GM19099 (cell line): ENCODE results near the gene RND2.

Source experiments
- POLR2A ChIP-seq: IDR thresholded peaks from 3 replicates; pipeline ENCODE4 v1.6.1; 2011; ENCODE audit warnings: low read depth; ENCODE audit not compliant: insufficient read length; ENCODE audit errors: extremely low read depth

Gene RND2

GRCh38 chr17:43033948-43034881, 9.2 kb downstream of the RND2 start:
- no peak for TF ChIP-seq POLR2A

- TF ChIP-seq POLR2A, result no peak
These were observed 9.9 kb downstream of the RND2 start for GRCh38 chr17:43034894-43035293.

GRCh38 chr17:43039646-43040045, 14.6 kb downstream of the RND2 start:
- TF ChIP-seq POLR2A, result no peak

DNA sequence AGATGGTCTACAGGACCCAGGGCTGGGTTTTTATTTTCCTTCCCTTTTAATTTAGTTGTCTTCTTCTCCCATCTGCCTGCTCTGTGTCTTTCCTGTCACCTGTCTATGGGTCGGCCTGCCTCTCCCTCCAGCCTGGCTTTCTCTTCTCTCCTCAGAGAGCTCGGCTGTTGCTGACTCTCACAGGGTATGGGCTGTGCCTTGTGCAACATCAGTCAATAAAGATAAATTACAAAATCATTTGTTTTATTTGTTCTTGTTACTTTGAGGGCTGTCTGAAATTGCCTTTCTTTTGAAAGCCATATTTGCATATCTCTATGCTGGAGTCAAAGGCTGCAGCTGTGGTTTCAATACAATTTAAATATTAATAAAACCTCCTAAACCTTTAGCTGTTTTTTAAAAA, 15.6 kb downstream of the RND2 start:
- TF ChIP-seq POLR2A, result no peak

DNA sequence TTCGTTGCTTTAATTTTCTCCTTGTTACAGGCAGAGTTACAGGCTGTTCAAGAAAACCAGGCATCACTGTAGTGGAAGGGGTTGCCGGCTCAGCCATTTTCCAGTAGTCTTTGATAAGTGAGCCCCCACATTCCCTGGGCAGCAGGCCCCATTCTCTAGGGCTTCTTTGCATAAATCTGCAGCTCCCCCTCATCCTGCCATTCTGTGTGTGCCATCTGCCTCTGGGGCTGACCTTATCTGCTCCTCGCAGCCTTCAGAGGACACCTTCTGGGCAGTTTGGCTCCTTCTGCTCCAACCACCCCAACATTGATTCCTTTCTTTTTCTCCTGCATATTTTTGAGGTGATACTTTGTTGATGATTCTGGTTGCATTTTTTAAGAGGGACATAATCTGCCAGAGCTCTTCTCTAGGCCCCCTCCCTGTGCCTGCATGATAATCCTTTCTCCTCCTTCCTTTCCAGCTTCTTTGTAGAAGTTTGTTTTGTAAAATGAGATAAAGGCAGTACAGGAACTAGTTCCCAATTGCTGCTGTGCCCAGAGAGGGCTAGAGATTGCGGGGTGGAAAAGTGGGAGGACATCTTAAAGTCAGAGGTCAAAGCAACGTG, 17.1 kb downstream of the RND2 start:
- no peak for TF ChIP-seq POLR2A

- no peak for TF ChIP-seq POLR2A
These were observed 18.3 kb downstream of the RND2 start for GRCh38 chr17:43043307-43043706.

DNA sequence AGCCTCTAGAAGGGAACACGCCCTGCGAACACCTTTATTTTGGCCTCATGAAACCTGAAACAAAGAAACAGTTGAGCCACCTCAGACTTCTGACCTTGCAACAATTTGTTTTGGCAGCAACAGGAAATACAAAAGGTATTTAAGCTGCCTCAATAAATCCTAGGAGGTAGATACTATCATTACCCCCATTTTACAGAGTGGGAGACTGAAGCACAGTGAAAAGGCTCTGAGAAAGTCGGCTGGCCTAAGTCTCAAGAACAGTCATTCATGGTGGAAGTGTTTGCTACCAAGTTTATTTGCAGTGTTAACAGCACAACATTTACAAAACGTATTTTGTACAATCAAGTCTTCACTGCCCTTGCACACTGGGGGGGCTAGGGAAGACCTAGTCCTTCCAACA, 19.0 kb downstream of the RND2 start:
- TF ChIP-seq POLR2A, result no peak

DNA sequence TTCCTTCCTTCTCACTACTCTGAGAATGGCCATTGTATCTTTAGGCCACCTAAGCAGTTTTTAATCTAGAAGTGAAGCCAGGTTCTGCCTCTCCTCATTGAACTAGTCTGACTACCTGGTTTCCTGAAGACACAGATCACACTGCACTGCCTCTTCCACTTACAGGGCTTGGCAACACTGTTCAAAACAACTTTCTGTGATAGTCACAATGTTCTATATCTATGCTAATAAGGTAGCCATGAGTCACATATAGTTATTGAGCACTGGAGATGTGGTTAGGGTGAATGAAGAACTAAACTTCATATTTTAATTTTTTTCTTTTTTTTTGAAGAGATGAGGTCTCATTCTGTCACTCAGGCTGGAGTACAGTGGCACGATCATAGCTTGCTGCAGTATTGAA, 26.9 kb downstream of the RND2 start:
- TF ChIP-seq POLR2A, result no peak

- TF ChIP-seq POLR2A, result no peak
These were observed 31.0 kb downstream of the RND2 start for GRCh38 chr17:43056051-43056450.

- TF ChIP-seq POLR2A, result no peak
These were observed 38.1 kb downstream of the RND2 start for GRCh38 chr17:43062984-43063638.

DNA sequence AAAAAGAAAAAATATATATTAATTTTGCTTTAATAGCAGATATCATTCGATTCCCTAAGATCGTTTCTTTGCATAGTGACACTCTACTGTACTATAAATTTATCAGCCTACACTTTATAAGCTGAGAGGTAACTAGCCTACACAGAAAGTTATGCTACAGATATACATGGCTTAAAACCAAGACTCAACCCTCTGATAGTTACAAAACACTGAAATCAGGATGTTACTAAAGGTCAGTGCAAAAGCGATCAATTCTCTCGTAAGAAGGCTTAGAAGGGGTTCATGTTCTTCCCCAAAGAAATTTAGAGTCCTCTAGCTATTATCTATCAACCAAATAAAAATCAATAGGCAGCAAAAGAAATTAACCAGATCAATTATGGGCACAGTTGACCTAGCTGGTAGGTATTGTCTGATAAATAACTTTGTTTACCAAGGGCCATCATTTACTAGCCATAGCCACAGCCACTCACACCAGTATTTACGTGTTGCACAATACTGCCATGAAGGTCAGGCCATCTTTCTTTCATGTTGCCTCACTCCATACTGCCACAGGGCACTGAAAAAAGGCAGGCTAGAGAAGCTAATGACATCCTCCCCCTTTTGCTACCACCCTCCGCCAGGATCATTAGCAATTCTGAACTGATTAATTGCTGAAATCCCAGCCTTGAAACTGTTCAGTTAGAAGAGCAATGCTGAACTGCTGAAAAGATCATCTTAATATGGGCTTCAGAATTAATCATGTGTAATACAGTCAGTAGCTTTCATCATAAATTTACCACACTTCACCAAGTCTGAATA, 43.7 kb downstream of the RND2 start:
- no peak for TF ChIP-seq POLR2A

DNA sequence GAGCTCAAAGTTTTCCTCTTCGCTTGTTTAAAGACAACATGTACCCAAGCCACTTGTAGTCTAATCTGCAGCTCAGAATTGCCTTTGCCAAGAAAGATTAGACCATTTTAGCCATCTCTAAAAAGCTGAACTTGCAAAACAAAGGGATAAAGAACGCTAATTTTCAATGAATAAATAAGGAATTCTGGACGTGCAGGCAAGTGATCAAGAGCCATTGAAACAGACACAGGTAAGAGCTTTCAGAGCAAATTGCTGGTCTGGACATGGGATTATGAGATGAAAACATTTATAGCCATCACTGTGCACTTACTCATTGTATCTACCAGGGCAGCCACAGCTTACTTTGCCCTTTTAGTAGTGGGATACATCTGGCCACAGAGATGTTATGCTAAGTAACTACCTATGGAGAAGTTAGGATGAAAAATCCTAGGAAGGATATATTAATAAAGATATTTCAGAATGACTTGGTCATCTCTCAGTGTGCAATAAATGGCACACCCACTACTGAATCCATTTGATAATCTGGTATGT, 44.4 kb downstream of the RND2 start:
- TF ChIP-seq POLR2A, result no peak

DNA sequence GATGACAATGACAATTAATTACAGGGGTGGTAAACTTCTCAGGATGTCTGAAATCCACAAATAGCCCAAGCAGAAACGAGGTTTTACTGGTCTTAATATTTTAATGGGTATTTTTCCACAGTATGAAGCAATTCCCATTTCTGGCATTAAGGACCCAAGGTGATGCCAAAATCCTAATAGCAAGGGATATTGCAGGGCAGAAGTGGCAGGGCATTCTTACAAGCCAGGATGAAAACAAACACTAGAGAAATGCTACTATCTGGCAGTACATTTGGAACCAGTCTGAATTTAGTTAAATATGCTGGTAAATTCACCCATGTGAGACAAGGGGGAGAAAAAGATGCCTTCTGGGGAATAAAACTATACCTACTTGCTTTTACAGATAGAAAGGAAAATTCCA, 45.2 kb downstream of the RND2 start:
- TF ChIP-seq POLR2A, result no peak

DNA sequence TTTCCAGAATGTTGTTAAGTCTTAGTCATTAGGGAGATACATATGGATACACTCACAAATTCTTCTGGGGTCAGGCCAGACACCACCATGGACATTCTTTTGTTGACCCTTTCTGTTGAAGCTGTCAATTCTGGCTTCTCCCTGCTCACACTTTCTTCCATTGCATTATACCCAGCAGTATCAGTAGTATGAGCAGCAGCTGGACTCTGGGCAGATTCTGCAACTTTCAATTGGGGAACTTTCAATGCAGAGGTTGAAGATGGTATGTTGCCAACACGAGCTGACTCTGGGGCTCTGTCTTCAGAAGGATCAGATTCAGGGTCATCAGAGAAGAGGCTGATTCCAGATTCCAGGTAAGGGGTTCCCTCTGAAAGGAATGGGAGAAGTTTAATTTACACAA, 45.8 kb downstream of the RND2 start:
- TF ChIP-seq POLR2A, result no peak

GRCh38 chr17:43074869-43075268, 49.8 kb downstream of the RND2 start:
- TF ChIP-seq POLR2A, result no peak
